Right ventricle myocardium superior (tissue), 1 donor: ENCODE measurements around the gene HLA-DMB. TPM values are rescaled to one million over a fixed set of nuclear protein-coding genes. Genes with fewer than 3 reads are reported as not detected.

Experiments used
- ATAC-seq: fragments of 200-7000 bp; cut with Tn5 transposase; one replicate; pipeline ENCODE4 v1.9.1; 2020; ENCODE audit warnings: mild to moderate bottlenecking; ENCODE audit not compliant: poor library complexity
- DNase-seq: peaks from one replicate; pipeline ENCODE4 v3.0.0-alpha.2; 2020
- intact Hi-C: fragments of 100-400 bp; cut with DNase I; formaldehyde crosslinking; loops from one replicate; pipeline ENCODE4 v1.11.2; 2022
- total RNA-seq: library from RNA; stranded (reverse); fragmentation: NEBNext Ultra II Directional; extraction: Animal tissue kit (Norgen Biotek cat#: 25700); gene quantifications from one replicate; pipeline ENCODE4 v1.2.1, GENCODE V29; 2021
- donor health status: DM: no; HTN: yes; CAD: no; lungs with severe emphysema.

HLA-DMB gene
- total RNA-seq, 1 donor from 2014 or later: 10.4 TPM

GRCh38 chr6:32936239-32937152 lies 4.3 kb downstream of the HLA-DMB start:
- intact Hi-C loops: no loop called here
- DNase-seq (no peak), ATAC-seq (peak; percentile 29)

GRCh38 chr6:32935551-32936238 lies 5.1 kb downstream of the HLA-DMB start:
- no peak for ATAC-seq
- intact Hi-C loops: no loop called here
- no peak for DNase-seq

- intact Hi-C loops: loop anchor here (2.0 to 5.0 kb wide), 2 partner anchors 46 to 51 kb away; no protein-coding TSS in a partner anchor
- DNase-seq: peak; percentile 81
Measured at GRCh38 chr6:32933661-32934085, 7.2 kb downstream of the HLA-DMB start.

GRCh38 chr6:32932132-32932868 lies 8.5 kb downstream of the HLA-DMB start:
- no peak for DNase-seq
- intact Hi-C loops: loop anchor here (2.0 to 5.0 kb wide), 2 partner anchors 45 to 53 kb away; no protein-coding TSS in a partner anchor
- ATAC-seq: no peak

More at GRCh38 chr6:32933661-32934085, 7.2 kb downstream of the HLA-DMB start:
- peak; percentile 77 for ATAC-seq

- DNase-seq (no peak), ATAC-seq (no peak)
- intact Hi-C loops: loop anchor here (5.0 kb wide), 1 partner anchor 44 kb away; no protein-coding TSS in a partner anchor
Measured at GRCh38 chr6:32931211-32931610, 9.6 kb downstream of the HLA-DMB start.

GRCh38 chr6:32922083-32922482 lies 18.7 kb downstream of the HLA-DMB start:
- no peak for ATAC-seq
- intact Hi-C loops: no loop called here

GRCh38 chr6:32920715-32921114 lies 20.1 kb downstream of the HLA-DMB start:
- ATAC-seq: no peak
- no peak for DNase-seq
- intact Hi-C loops: no loop called here

More at GRCh38 chr6:32922083-32922482, 18.7 kb downstream of the HLA-DMB start:
- DNase-seq: no peak

GRCh38 chr6:32912951-32913350 lies 27.9 kb downstream of the HLA-DMB start:
- ATAC-seq (no peak), DNase-seq (no peak)
- intact Hi-C loops: no loop called here

- DNase-seq (no peak), ATAC-seq (no peak)
- intact Hi-C loops: no loop called here
Measured at GRCh38 chr6:32908897-32909296, 31.9 kb downstream of the HLA-DMB start.

GRCh38 chr6:32906539-32906938 lies 34.3 kb downstream of the HLA-DMB start:
- intact Hi-C loops: no loop called here
- DNase-seq (no peak), ATAC-seq (no peak)

- intact Hi-C loops: no loop called here
- ATAC-seq (no peak), DNase-seq (no peak)
Measured at GRCh38 chr6:32905078-32905477, 35.8 kb downstream of the HLA-DMB start.

- ATAC-seq (no peak), DNase-seq (no peak)
- intact Hi-C loops: no loop called here
Measured at GRCh38 chr6:32903952-32904351, 36.9 kb downstream of the HLA-DMB start.

- peak; percentile 21 for ATAC-seq
- no peak for DNase-seq
Measured at GRCh38 chr6:32895006-32895345, 45.9 kb downstream of the HLA-DMB start.

GRCh38 chr6:32894085-32895005 lies 46.5 kb downstream of the HLA-DMB start:
- ATAC-seq: peak; percentile 100
- peak; percentile 95 for DNase-seq
- intact Hi-C loops: no loop called here

More at GRCh38 chr6:32895006-32895345, 45.9 kb downstream of the HLA-DMB start:
- intact Hi-C loops: no loop called here

GRCh38 chr6:32890831-32891230 lies 50.0 kb downstream of the HLA-DMB start:
- DNase-seq (no peak), ATAC-seq (no peak)
- intact Hi-C loops: no loop called here

GRCh38 chr6:32889533-32889932 lies 51.3 kb downstream of the HLA-DMB start:
- DNase-seq (no peak), ATAC-seq (no peak)
- intact Hi-C loops: loop anchor here (5.0 kb wide), 2 partner anchors 43 to 93 kb away; no protein-coding TSS in a partner anchor

- DNase-seq: no peak
- ATAC-seq: no peak
- intact Hi-C loops: loop anchor here (5.0 kb wide), 2 partner anchors 44 to 94 kb away; no protein-coding TSS in a partner anchor
Measured at GRCh38 chr6:32888576-32888975, 52.3 kb downstream of the HLA-DMB start.

- intact Hi-C loops: loop anchor here (5.0 kb wide), 2 partner anchors 45 to 95 kb away; no protein-coding TSS in a partner anchor
- no peak for ATAC-seq
- no peak for DNase-seq
Measured at GRCh38 chr6:32887616-32888015, 53.2 kb downstream of the HLA-DMB start.
